H9 (cell line): ENCODE data around the gene PPARGC1A. TPM values are rescaled to one million over a fixed set of nuclear protein-coding genes. Genes with fewer than 3 reads are reported as not detected.

Experiments
- DNase-seq: peaks from one replicate; pipeline ENCODE4 v3.0.0-alpha.2; 2017
- H2AFZ ChIP-seq: one replicate; pipeline ENCODE4 v1.6.1; 2013; ENCODE audit warnings: mild to moderate bottlenecking, low read length, control low read depth, moderate library complexity
- H2AK5ac ChIP-seq: 2 replicates; pipeline ENCODE4 v1.6.1; 2013; ENCODE audit warnings: low read length, control low read depth, mixed read lengths; ENCODE audit not compliant: insufficient read length
- H2BK120ac ChIP-seq: one replicate; pipeline ENCODE4 v1.6.1; 2013; ENCODE audit warnings: low read depth, mild to moderate bottlenecking, low read length, control low read depth, inconsistent platforms; ENCODE audit not compliant: poor library complexity, severe bottlenecking
- H2BK12ac ChIP-seq: 2 replicates; pipeline ENCODE4 v1.6.1; 2013; ENCODE audit warnings: low read length, control low read depth, mixed read lengths, low read depth; ENCODE audit not compliant: insufficient read length
- H2BK15ac ChIP-seq: 2 replicates; pipeline ENCODE4 v1.6.1; 2013; ENCODE audit warnings: low read depth, low read length, control low read depth
- H2BK20ac ChIP-seq: one replicate; pipeline ENCODE4 v1.6.1; 2013; ENCODE audit warnings: low read depth, mild to moderate bottlenecking, low read length, control low read depth, inconsistent platforms; ENCODE audit not compliant: poor library complexity, severe bottlenecking
- H2BK5ac ChIP-seq: 2 replicates; pipeline ENCODE4 v1.6.1; 2013; ENCODE audit warnings: low read length, control low read depth, mixed read lengths; ENCODE audit not compliant: insufficient read length
- H3K14ac ChIP-seq: 2 replicates; pipeline ENCODE4 v1.6.1; 2013; ENCODE audit warnings: low read length, control low read depth; ENCODE audit not compliant: insufficient read depth
- H3K18ac ChIP-seq: 2 replicates; pipeline ENCODE4 v1.6.1; 2013; ENCODE audit warnings: low read depth, mild to moderate bottlenecking, mixed read lengths, low read length, control low read depth; ENCODE audit not compliant: insufficient read length
- H3K23ac ChIP-seq: 2 replicates; pipeline ENCODE4 v1.6.1; 2013; ENCODE audit warnings: low read length, control low read depth, mixed read lengths, low read depth; ENCODE audit not compliant: insufficient read length
- H3K23me2 ChIP-seq: 2 replicates; pipeline ENCODE4 v1.6.1; 2013; ENCODE audit warnings: low read depth, mild to moderate bottlenecking, mixed read lengths, low read length, control low read depth; ENCODE audit not compliant: insufficient read length, poor library complexity, severe bottlenecking
- H3K27ac ChIP-seq: 2 replicates; pipeline ENCODE4 v1.5.1; 2013; ENCODE audit warnings: low read length, control low read depth, mixed read lengths, low read depth; ENCODE audit not compliant: insufficient read length
- H3K27me3 ChIP-seq: 2 replicates; pipeline ENCODE4 v1.6.1; 2013; ENCODE audit warnings: low read length, control low read depth, inconsistent platforms; ENCODE audit not compliant: insufficient read depth
- H3K4ac ChIP-seq: 2 replicates; pipeline ENCODE4 v1.6.1; 2013; ENCODE audit warnings: low read depth, mild to moderate bottlenecking, control low read depth, inconsistent platforms, low read length, moderate library complexity
- H3K4me1 ChIP-seq: 2 replicates; pipeline ENCODE4 v1.6.1; 2013; ENCODE audit warnings: low read length, control low read depth, inconsistent platforms; ENCODE audit not compliant: insufficient read depth
- H3K4me2 ChIP-seq: 2 replicates; pipeline ENCODE4 v1.6.1; 2013; ENCODE audit warnings: low read length, control low read depth, mixed read lengths; ENCODE audit not compliant: insufficient read length, insufficient read depth
- H3K56ac ChIP-seq: 2 replicates; pipeline ENCODE4 v1.6.1; 2013; ENCODE audit warnings: low read depth, mild to moderate bottlenecking, mixed read lengths, low read length, control low read depth; ENCODE audit not compliant: insufficient read length
- H3K79me1 ChIP-seq: 2 replicates; pipeline ENCODE4 v1.6.1; 2013; ENCODE audit warnings: low read depth, mild to moderate bottlenecking, moderate library complexity, low read length, control low read depth, inconsistent platforms; ENCODE audit not compliant: insufficient read depth, poor library complexity, severe bottlenecking
- H3K79me2 ChIP-seq: 2 replicates; pipeline ENCODE4 v1.6.1; 2013; ENCODE audit warnings: low read length, control low read depth, inconsistent platforms; ENCODE audit not compliant: insufficient read depth
- H3K9ac ChIP-seq: 2 replicates; pipeline ENCODE4 v1.6.1; 2013; ENCODE audit warnings: low read length, control low read depth, mixed read lengths; ENCODE audit not compliant: insufficient read length; ENCODE audit errors: extremely low read depth
- H3K9me3 ChIP-seq: one replicate; pipeline ENCODE4 v1.6.1; 2013; ENCODE audit warnings: low read depth, low read length, inconsistent platforms; ENCODE audit not compliant: control insufficient read depth
- H3T11ph ChIP-seq: one replicate; pipeline ENCODE4 v1.6.1; 2013; ENCODE audit warnings: mild to moderate bottlenecking, low read length, control low read depth, inconsistent platforms
- H4K20me1 ChIP-seq: one replicate; pipeline ENCODE4 v1.6.1; 2013; ENCODE audit not compliant: control insufficient read depth, insufficient read length, insufficient read depth
- H4K5ac ChIP-seq: 2 replicates; pipeline ENCODE4 v1.6.1; 2013; ENCODE audit warnings: low read depth, mild to moderate bottlenecking, mixed read lengths, low read length, control low read depth; ENCODE audit not compliant: insufficient read length
- H4K8ac ChIP-seq: replicated peaks from 2 replicates; pipeline ENCODE4 v1.6.1; 2013; ENCODE audit warnings: low read length, control low read depth, mixed read lengths, low read depth; ENCODE audit not compliant: insufficient read length
- H4K91ac ChIP-seq: 2 replicates; pipeline ENCODE4 v1.6.1; 2013; ENCODE audit warnings: low read depth, mild to moderate bottlenecking, moderate library complexity, mixed read lengths, low read length, control low read depth; ENCODE audit not compliant: insufficient read length
- H3K27ac Mint-ChIP-seq, 3 experiments: 2 replicates in 2 of 3; 3 replicates in 1 of 3; pipeline ENCODE4 v1.8.0; 2020 to 2021; ENCODE audit warnings: mixed read lengths in 3 of 3, mild to moderate bottlenecking in 1 of 3, moderate library complexity in 1 of 3
- H3K27me3 Mint-ChIP-seq: 2 replicates; pipeline ENCODE4 v1.8.0; 2021; ENCODE audit warnings: low read depth, mild to moderate bottlenecking, moderate library complexity, mixed read lengths
- H3K36me3 Mint-ChIP-seq, 3 experiments: 2 replicates in 2 of 3; 3 replicates in 1 of 3; pipeline ENCODE4 v1.8.0; 2020 to 2021; ENCODE audit warnings: low read depth in 3 of 3, mixed read lengths in 3 of 3; ENCODE audit not compliant: insufficient read depth in 1 of 3
- H3K4me1 Mint-ChIP-seq, 2 experiments: 2 replicates each; pipeline ENCODE4 v1.8.0; 2020; ENCODE audit warnings: mixed read lengths in 2 of 2
- H3K4me3 Mint-ChIP-seq, 2 experiments: 2 replicates in 1 of 2; 3 replicates in 1 of 2; pipeline ENCODE4 v1.8.0; 2020 to 2021; ENCODE audit warnings: mild to moderate bottlenecking in 2 of 2, mixed read lengths in 2 of 2, moderate library complexity in 1 of 2
- H3K9me3 Mint-ChIP-seq, 2 experiments: 2 replicates in 1 of 2; 3 replicates in 1 of 2; pipeline ENCODE4 v1.8.0; 2020; ENCODE audit warnings: mild to moderate bottlenecking in 2 of 2, mixed read lengths in 2 of 2, moderate library complexity in 1 of 2
- CTCF ChIP-seq: fragments of 200-600 bp; sonication (generic); conservative IDR thresholded peaks from 3 replicates; pipeline ENCODE4 v1.8.0; 2021; ENCODE audit warnings: antibody characterized with exemption, mild to moderate bottlenecking
- WGBS: extraction: QIAGEN DNeasy Blood & Tissue Kit; methylation state at CpG from one replicate; pipeline ENCODE4 v1.1.7; 2013; ENCODE audit warnings: missing lambda C conversion rate, low lambda C conversion rate, mixed read lengths; ENCODE audit not compliant: insufficient read length; ENCODE audit errors: extremely low coverage; 5-methylcytosine and 5-hydroxymethylcytosine counted together
- total RNA-seq: library from RNA; stranded (reverse); gene quantifications from 2 replicates; pipeline ENCODE4 v1.2.1, GENCODE V29; 2021

The PPARGC1A gene
- total RNA-seq, 1 experiment from 2014 or later = 1.7 TPM

DNA sequence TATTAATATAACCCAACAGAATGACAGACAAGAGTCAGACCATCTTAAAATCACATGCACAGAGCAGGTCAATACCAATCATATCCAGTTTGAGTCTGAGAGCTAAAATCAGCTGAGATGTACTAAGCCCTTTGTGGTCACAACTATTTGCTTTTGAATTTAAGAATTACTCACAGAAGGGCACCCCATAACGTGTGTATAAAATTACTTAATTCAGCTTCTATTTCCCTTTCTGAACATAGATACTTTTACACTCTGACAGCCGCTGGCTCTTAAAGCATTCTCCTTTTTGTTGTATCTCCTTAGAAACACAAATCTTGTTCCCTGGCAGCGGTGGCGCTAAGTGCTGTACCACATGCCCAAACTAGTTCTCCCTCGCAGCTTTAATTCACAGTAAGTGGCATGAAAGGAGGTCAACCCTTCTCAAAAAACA, 14.8 kb upstream of the PPARGC1A start:
- Histone ChIP-seq H3K79me1 (no peaks in the 10 kb centered on the region), H3K9me3 (no peaks in the 10 kb centered on the region), H4K91ac (no peak overlapping the region), H4K20me1 (no peaks in the 10 kb centered on the region), H3K27me3 (no peaks in the 10 kb centered on the region), H3K18ac (no peak overlapping the region), H3T11ph (no peak overlapping the region), H3K56ac (no peak overlapping the region), H3K4me2 (no peak overlapping the region), H2BK12ac (no peak overlapping the region), H3K23me2 (no peaks in the 10 kb centered on the region), H2BK20ac (no peak overlapping the region), H3K79me2 (no peaks in the 10 kb centered on the region), H3K4me1 (no peaks in the 10 kb centered on the region), H2BK120ac (no peak overlapping the region), H2AK5ac (no peak overlapping the region), H3K9ac (no peak overlapping the region), H3K27ac (no peak overlapping the region), H3K14ac (no peak overlapping the region), H4K5ac (no peak overlapping the region), H2BK5ac (no peak overlapping the region), H4K8ac (no peak overlapping the region), H2BK15ac (no peak overlapping the region), H3K23ac (no peak overlapping the region), H2AFZ (no peak overlapping the region), H3K4ac (no peak overlapping the region)
- Mint-ChIP-seq H3K9me3 (no peaks in the 10 kb centered on the region), H3K4me3 (no peak overlapping the region), H3K4me1 (peaks cover 6 to 7% of the 10 kb centered on the region in 2 experiments), H3K36me3 (no peaks in the 10 kb centered on the region), H3K27me3 (no peaks in the 10 kb centered on the region), H3K27ac (no peak overlapping the region)
- no CpG with 5 or more reads among the region's 5 CpGs for WGBS
- no peak for TF ChIP-seq CTCF
- no peak for DNase-seq
